Right lobe of liver (tissue), 4 donors: ENCODE results near the gene SOCS7.

Experiments
- POLR2A ChIP-seq: fragments of 450-650 bp; IDR thresholded peaks from one replicate; pipeline ENCODE4 v1.6.1; 2017; ENCODE audit warnings: antibody characterized with exemption, mild to moderate bottlenecking
- TF ChIP-seq, protein P1 (sequence below), 4 donors: fragments of 200-600 bp in 3 of 4; fragments of 450-650 bp in 1 of 4; IDR thresholded peaks; one replicate each; pipeline versions ENCODE4 v1.5.1 to v1.8.0; 2016 to 2022; ENCODE audit warnings: antibody characterized with exemption in 4 of 4, mild to moderate bottlenecking in 2 of 4
- donor health status: DM: no; HTN: no; CAD: no.
- donor health status: DM: no; HTN: no; CAD: no.
- donor health status: DM: no; HTN: yes; CAD: no.

DNA sequence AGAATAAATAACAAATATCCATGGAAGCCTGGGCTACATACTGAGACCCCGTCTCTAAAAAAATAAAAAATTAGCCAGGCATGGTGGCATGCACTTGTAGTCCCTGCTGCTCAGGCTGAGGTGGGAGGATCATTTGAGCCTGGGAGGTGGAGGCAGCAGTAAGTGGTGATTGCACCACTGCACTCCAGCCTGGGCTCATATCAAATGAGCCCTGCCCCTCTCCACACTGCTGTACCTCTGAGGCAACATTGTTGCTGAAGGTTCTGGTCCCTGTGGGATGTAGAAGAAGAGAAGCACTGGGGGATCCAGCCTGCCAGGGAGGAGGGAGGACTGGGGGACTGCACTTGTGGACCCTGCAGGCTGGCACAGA, 65.2 kb downstream of the SOCS7 start:
- TF ChIP-seq, protein P1, sequence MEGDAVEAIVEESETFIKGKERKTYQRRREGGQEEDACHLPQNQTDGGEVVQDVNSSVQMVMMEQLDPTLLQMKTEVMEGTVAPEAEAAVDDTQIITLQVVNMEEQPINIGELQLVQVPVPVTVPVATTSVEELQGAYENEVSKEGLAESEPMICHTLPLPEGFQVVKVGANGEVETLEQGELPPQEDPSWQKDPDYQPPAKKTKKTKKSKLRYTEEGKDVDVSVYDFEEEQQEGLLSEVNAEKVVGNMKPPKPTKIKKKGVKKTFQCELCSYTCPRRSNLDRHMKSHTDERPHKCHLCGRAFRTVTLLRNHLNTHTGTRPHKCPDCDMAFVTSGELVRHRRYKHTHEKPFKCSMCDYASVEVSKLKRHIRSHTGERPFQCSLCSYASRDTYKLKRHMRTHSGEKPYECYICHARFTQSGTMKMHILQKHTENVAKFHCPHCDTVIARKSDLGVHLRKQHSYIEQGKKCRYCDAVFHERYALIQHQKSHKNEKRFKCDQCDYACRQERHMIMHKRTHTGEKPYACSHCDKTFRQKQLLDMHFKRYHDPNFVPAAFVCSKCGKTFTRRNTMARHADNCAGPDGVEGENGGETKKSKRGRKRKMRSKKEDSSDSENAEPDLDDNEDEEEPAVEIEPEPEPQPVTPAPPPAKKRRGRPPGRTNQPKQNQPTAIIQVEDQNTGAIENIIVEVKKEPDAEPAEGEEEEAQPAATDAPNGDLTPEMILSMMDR (IDR thresholded peaks at IDR 0.05) = no peak
- no peak for TF ChIP-seq POLR2A
